ENCODE data around the gene LRP8.

Gene LRP8

DNA sequence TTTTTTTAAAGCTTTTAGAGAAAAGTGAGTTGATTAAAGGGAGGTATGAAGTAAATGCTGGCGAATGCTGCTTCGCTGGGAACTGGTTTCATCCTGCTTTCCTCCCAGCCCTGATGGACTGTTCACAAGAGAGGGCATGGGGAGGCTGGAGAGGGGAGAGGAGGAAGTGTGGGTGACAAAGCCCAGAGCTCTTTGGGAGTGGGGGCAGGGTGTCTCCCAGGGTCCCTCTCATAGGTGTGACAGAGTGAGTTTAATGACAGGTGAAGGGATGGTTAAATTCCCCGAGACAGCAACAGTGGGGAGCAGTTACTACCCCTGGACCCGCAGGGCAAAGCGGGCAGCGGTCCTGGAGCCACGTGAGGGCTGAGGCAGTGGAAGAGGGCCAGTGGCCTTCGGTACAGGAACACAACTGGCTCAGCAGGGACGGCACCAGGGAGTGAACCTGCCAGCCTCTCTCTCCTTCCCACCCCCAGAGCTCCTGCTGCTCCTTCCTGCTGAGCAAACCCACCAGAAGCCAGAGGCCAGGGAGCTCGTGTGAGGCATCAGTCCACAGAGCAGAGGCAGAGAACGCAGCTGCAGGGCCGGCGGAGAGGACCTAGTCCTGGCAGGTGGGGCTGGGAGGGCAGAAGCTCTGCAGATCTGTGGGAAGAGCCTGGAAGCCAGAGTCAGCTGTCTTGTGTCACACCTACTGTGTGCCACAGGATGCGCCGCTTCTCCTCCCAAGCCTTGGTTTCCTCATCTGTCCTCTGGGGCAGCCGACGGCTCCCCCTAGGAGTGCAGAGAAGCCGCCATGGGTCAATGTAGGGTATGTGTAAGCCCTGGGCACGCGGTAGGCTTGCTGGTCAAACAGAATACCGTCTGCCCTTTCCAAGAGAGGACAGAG, 20.9 kb upstream of the LRP8 start:
- TF ChIP-seq Cebpa-rat (IDR thresholded peaks at IDR 0.05): no peak
- Histone ChIP-seq H3K4me1 (peaks cover 10% of the 10 kb centered on the region), H3K9ac (no peak overlapping the region), H3K9me3 (no peaks in the 10 kb centered on the region), H3K4me2 (no peak overlapping the region), H3K27me3 (no peaks in the 10 kb centered on the region), H3K27ac (no peak overlapping the region; the same call in 1 of the 2 replicates), H4K20me1 (no peaks in the 10 kb centered on the region), H3K4me3 (no peak overlapping the region), H3K36me3 (no peaks in the 10 kb centered on the region)

DNA sequence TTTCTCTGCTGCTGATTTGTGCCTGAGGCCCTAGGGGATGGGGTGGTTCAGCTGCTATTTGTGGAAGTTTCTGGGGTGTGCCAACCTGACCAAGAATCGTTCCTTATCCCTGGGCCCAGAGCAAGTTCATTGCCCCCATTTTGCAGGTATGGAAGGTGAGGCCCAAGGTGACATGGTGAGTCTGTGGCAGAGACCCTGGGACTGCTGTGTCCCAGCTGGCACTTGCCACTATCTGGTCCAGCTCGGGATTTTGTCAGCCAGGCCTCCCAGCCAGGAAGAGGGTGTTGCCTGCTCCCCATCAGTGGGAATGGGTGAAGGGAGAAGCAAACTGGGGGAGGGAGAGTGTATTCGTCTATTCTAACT, 18.9 kb upstream of the LRP8 start:
- Histone ChIP-seq H3K4me2 (no peak overlapping the region), H3K4me3 (no peak overlapping the region), H3K36me3 (no peaks in the 10 kb centered on the region), H3K4me1 (peaks cover 10% of the 10 kb centered on the region), H3K9me3 (no peaks in the 10 kb centered on the region), H3K27me3 (no peaks in the 10 kb centered on the region), H3K9ac (no peak overlapping the region), H4K20me1 (no peaks in the 10 kb centered on the region), H3K27ac (no peak overlapping the region)
- no peak for TF ChIP-seq Cebpa-rat (IDR thresholded peaks at IDR 0.05)

GRCh38 chr1:53345996-53346813, 18.3 kb upstream of the LRP8 start:
- Histone ChIP-seq H3K4me2 (no peak overlapping the region), H3K4me3 (no peak overlapping the region), H3K9ac (no peak overlapping the region), H3K27me3 (no peaks in the 10 kb centered on the region), H4K20me1 (no peaks in the 10 kb centered on the region), H3K27ac (no peak overlapping the region), H3K36me3 (no peaks in the 10 kb centered on the region), H3K4me1 (peaks cover 10% of the 10 kb centered on the region), H3K9me3 (no peaks in the 10 kb centered on the region)
- no peak for TF ChIP-seq Cebpa-rat (IDR thresholded peaks at IDR 0.05)

DNA sequence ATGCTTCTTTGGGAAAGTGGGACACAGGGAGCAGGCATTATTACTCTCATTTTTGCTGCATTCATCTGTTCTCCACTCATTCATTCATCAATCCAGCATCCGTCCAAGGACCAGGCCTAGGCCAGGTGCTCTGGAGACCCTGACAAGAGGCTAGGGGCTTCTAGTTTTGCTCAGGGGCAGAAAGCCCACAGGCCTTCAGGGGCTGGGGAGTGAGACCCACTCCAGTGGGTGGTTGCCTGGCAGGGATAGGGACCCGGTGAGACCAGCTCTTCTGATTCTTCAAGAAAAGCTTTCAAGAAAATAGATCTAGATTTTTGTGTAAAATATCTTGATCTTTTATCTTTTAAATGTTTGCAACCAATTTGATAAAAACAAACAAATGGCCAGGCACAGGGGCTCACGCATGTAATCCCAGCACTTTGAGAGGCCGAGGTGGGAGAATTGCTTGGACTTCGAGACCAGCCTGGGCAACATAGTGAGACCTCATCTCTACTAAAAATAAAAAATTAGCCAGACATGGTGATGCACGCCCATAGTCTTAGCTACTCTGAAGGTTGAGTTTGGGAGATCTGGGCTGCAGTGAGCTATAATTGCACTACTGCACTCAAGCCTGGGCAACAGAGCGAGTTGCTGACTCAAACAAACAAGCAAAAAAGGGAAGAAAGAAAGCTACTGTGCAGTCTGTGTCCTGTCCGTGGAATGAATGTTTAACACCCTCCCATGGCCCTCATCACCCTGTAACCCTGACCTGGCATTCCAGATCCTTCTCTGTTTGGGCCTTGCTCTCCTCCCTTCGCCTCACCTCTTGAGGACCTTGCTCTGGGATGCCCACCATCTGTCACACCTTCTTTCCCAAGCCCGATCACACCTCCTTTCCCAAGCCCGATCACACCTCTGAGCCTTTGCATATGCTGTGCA, 17.3 kb upstream of the LRP8 start:
- TF ChIP-seq Cebpa-rat (IDR thresholded peaks at IDR 0.05): no peak
- Histone ChIP-seq H3K4me1 (peaks cover 10% of the 10 kb centered on the region), H4K20me1 (no peaks in the 10 kb centered on the region), H3K9me3 (no peaks in the 10 kb centered on the region), H3K27ac (no peak overlapping the region), H3K4me2 (no peak overlapping the region), H3K27me3 (no peaks in the 10 kb centered on the region), H3K4me3 (no peak overlapping the region), H3K9ac (no peak overlapping the region), H3K36me3 (no peaks in the 10 kb centered on the region)

DNA sequence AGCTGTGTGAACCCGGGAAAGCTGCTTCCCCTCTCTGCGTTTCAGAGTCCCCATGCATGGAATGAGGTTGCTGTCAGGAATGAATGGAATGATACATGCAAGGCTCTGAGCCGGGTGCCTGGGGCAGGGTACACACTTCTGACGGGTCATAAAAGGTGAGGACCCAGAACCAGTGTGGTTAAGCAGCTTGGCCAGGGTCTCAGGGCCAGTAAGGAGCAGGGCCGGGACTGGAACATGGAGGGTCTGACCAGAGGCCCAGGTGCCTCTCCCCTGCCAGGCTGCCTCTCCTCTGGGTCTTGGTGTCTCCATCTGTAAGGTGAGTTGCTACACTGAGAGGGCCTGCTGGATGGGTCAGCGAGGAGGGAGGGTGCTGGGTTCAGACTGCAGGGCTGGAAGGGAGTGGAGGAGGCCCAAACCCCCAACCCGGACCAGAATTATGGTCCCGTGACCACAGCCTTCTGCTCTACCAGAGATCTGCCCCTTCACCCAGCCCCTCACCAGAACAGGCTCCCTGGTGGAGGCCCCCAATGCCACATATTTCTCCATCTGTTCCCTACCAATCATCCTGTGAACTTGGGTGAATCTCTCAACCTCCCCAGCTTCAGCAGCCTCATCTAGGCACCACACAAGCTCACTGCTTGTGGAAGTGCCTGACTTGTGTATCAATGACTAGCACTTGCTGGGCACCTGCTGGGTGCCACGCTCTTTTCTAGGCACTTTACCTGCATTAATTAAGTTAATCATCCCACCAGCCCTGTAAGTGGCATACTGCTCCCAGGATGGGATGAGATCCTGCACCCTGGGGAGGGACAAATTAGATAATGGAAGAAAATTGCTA, 16.2 kb upstream of the LRP8 start:
- Histone ChIP-seq H3K9ac (no peak overlapping the region), H3K4me3 (no peak overlapping the region), H4K20me1 (no peaks in the 10 kb centered on the region), H3K27ac (no peak overlapping the region), H3K4me2 (no peak overlapping the region), H3K4me1 (peaks cover 10% of the 10 kb centered on the region), H3K9me3 (no peaks in the 10 kb centered on the region), H3K27me3 (no peaks in the 10 kb centered on the region), H3K36me3 (no peaks in the 10 kb centered on the region)
- TF ChIP-seq Cebpa-rat (IDR thresholded peaks at IDR 0.05): no peak

- Histone ChIP-seq H3K27me3 (no peaks in the 10 kb centered on the region), H3K9ac (no peak overlapping the region), H4K20me1 (no peaks in the 10 kb centered on the region), H3K4me2 (no peak overlapping the region), H3K4me1 (peaks cover 10% of the 10 kb centered on the region), H3K27ac (no peak overlapping the region), H3K9me3 (no peaks in the 10 kb centered on the region), H3K36me3 (no peaks in the 10 kb centered on the region), H3K4me3 (no peak overlapping the region)
- TF ChIP-seq Cebpa-rat (IDR thresholded peaks at IDR 0.05): no peak
Observed at GRCh38 chr1:53342735-53343470, 15.0 kb upstream of the LRP8 start.

DNA sequence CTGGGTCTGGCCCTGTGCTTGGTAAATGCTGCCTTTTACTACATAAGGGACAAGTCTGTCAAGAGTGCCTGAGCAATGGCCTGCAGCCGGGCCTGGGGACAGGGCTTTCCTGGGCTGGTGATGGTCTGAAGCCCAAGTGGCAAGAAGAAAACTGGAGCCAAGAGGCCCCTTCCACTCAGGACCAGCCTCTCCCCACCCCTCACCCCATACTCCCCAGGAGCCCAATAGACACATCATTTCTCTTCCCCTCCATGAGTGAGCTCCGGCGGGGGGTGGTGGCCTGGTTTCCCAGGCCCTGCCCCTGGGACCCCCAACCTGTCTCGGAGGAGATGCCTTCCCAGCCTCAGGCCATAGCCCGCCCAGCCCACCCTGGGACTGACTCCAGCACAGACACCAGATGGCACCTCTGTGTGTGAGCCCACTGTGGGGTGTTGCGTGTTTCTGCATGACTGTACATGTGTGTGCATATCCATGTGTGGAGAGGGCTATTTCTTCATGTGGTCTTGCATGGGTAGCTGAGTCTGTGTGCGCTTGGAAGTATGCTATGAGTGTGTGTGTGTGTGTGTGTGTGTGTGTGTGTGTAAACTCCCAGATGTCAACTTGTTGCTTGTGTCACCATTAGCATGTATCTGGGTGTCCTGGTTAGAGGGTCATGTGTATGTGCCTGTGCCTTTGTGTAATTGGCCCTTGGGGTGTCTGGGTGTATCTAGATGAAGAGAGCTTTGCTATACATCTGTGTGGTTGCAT, 14.3 kb upstream of the LRP8 start:
- H3K36me3 ChIP-seq: no peaks in the 10 kb centered on the region

DNA sequence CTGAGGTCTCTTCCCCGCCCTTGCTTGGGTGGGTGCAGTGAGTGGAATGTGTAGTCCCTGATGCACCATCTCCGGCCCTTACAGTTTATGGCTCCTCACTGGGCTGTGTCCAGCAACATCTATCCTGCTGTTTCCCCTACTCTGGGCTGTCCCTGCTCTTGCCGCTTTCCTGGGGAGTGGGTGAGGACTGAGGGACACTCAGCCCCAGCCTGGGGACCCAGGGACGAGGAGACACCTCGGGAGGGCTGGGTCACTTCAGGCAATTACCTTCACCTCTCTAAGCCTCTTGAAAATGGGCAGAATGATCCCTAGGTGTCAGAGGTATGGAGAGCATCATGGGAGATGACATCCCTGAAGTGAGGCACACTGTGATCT, 13.6 kb upstream of the LRP8 start:
- Histone ChIP-seq H3K9me3 (no peaks in the 10 kb centered on the region), H3K9ac (no peak overlapping the region)

More for the DNA sequence above, 14.3 kb upstream of the LRP8 start:
- H3K4me1 ChIP-seq: peaks cover 7% of the 10 kb centered on the region
- no peak for TF ChIP-seq Cebpa-rat (IDR thresholded peaks at IDR 0.05)
- no peaks in the 10 kb centered on the region for H3K9me3 ChIP-seq
- no peak overlapping the region for H3K4me2 ChIP-seq
- H3K9ac ChIP-seq: no peak overlapping the region
- H4K20me1 ChIP-seq: no peaks in the 10 kb centered on the region
- no peak overlapping the region for H3K4me3 ChIP-seq
- H3K27ac ChIP-seq: no peak overlapping the region
- H3K27me3 ChIP-seq: no peaks in the 10 kb centered on the region

More for the DNA sequence above, 13.6 kb upstream of the LRP8 start:
- H3K27me3 ChIP-seq: no peaks in the 10 kb centered on the region
- no peaks in the 10 kb centered on the region for H4K20me1 ChIP-seq
- TF ChIP-seq Cebpa-rat (IDR thresholded peaks at IDR 0.05): no peak
- H3K4me1 ChIP-seq: peaks cover under 1% of the 10 kb centered on the region; the same call in 1 of the 2 replicates
- no peak overlapping the region for H3K4me3 ChIP-seq
- H3K36me3 ChIP-seq: no peaks in the 10 kb centered on the region
- no peak overlapping the region for H3K4me2 ChIP-seq
- H3K27ac ChIP-seq: no peak overlapping the region
